Suprapubic skin (tissue), 4 donors: ENCODE measurements around the gene SEL1L3. TPM values are rescaled to one million over a fixed set of nuclear protein-coding genes. Genes with fewer than 3 reads are reported as not detected.

ENCODE experiments used
- DNase-seq, 2 donors: peaks; one replicate each; pipeline ENCODE4 v3.0.0-alpha.2; 2019; ENCODE audit warnings: low spot score in 2 of 2
- H3K27ac ChIP-seq: fragments of 200-600 bp; sonication (generic); one replicate; pipeline ENCODE4 v1.5.1; 2019
- H3K27me3 ChIP-seq: fragments of 200-600 bp; sonication (generic); one replicate; pipeline ENCODE4 v1.5.1; 2019
- H3K36me3 ChIP-seq: fragments of 200-600 bp; sonication (generic); one replicate; pipeline ENCODE4 v1.5.1; 2019
- H3K4me1 ChIP-seq: fragments of 200-600 bp; sonication (generic); one replicate; pipeline ENCODE4 v1.5.1; 2019
- H3K4me3 ChIP-seq: fragments of 200-600 bp; sonication (generic); one replicate; pipeline ENCODE4 v1.5.1; 2019; ENCODE audit warnings: mild to moderate bottlenecking
- H3K9me3 ChIP-seq: fragments of 200-600 bp; sonication (generic); one replicate; pipeline ENCODE4 v1.5.1; 2019
- EP300 ChIP-seq: sonication (generic); formaldehyde crosslinking; IDR thresholded peaks from one replicate; pipeline ENCODE4 v1.6.1; 2017; ENCODE audit warnings: antibody characterized with exemption
- POLR2A ChIP-seq, 2 donors: fragments of 450-650 bp; IDR thresholded peaks; one replicate each; pipeline ENCODE4 v1.6.1; 2017; ENCODE audit warnings: antibody characterized with exemption in 2 of 2, mild to moderate bottlenecking in 2 of 2, moderate library complexity in 2 of 2
- POLR2AphosphoS5 ChIP-seq, 3 donors: sonication (generic); formaldehyde crosslinking; IDR thresholded peaks; one replicate each; pipeline ENCODE4 v1.6.1; 2017; ENCODE audit warnings: antibody characterized with exemption in 3 of 3
- WGBS: methylation state at CpG from one replicate; pipeline ENCODE4 v1.1.5; 2018; 5-methylcytosine and 5-hydroxymethylcytosine counted together
- total RNA-seq, 4 donors: library from RNA; depleted of rRNA; stranded (reverse); fragments of >200 nt; gene quantifications; one replicate each; pipeline ENCODE4 v1.1.0, GENCODE V29; 2016
- TF ChIP-seq, protein P1 (sequence below), 2 donors: fragments of 200-600 bp in 1 of 2; fragments of 450-650 bp in 1 of 2; sonication (generic) in 1 of 2; IDR thresholded peaks; one replicate each; pipeline ENCODE4 v1.5.1; 2016 to 2019; ENCODE audit warnings: antibody characterized with exemption in 2 of 2, mild to moderate bottlenecking in 1 of 2, moderate library complexity in 1 of 2

The SEL1L3 gene
- total RNA-seq, 4 donors from 2014 or later, result 5.5 to 16.0 (median 12.3) TPM

DNA sequence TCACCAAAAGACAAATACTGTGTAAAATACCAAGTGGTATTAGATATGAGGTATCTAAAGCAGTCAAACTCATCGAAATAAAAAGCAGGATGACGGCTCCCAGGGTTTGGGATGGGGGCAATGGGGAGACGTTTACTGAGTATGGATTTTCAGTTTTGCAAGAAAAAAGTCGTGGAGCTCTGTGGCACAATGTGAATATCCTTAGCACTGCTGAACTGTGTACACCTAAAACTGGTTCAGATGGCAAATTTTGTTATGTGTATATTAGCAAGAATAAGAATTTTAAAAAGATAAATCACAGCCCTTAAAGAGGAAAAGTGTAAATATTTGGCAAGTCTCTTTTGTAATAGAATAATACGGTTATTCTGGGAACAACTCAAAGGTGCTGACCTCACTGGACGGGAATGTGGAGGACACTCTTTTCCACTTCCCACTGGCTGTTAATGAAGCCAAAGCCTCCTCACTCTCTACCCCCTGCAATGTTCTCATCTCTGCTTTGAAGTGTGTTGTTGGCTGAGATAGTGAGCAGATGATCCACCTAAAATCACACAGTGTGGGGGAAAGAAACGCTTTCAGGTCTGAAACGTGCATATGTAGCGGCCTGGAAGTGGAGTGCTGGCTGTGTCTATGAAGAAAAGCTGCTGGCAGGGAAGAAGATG, 49.2 kb downstream of the SEL1L3 start:
- no peak overlapping the region for H3K27ac ChIP-seq
- no peaks in the 10 kb centered on the region for H3K36me3 ChIP-seq
- DNase-seq, result no peak
- 80% methylated on average over 9 of the region's 9 CpGs for WGBS
- no peak for TF ChIP-seq EP300
- TF ChIP-seq, protein P1, sequence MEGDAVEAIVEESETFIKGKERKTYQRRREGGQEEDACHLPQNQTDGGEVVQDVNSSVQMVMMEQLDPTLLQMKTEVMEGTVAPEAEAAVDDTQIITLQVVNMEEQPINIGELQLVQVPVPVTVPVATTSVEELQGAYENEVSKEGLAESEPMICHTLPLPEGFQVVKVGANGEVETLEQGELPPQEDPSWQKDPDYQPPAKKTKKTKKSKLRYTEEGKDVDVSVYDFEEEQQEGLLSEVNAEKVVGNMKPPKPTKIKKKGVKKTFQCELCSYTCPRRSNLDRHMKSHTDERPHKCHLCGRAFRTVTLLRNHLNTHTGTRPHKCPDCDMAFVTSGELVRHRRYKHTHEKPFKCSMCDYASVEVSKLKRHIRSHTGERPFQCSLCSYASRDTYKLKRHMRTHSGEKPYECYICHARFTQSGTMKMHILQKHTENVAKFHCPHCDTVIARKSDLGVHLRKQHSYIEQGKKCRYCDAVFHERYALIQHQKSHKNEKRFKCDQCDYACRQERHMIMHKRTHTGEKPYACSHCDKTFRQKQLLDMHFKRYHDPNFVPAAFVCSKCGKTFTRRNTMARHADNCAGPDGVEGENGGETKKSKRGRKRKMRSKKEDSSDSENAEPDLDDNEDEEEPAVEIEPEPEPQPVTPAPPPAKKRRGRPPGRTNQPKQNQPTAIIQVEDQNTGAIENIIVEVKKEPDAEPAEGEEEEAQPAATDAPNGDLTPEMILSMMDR (IDR thresholded peaks at IDR 0.05), result no peak
- no peak for TF ChIP-seq POLR2AphosphoS5 (IDR thresholded peaks at IDR 0.05)
- no peak for TF ChIP-seq POLR2A (IDR thresholded peaks at IDR 0.05)
- H3K9me3 ChIP-seq, result no peaks in the 10 kb centered on the region
- no peak overlapping the region for H3K4me3 ChIP-seq
- H3K4me1 ChIP-seq, result no peaks in the 10 kb centered on the region
- no peaks in the 10 kb centered on the region for H3K27me3 ChIP-seq

DNA sequence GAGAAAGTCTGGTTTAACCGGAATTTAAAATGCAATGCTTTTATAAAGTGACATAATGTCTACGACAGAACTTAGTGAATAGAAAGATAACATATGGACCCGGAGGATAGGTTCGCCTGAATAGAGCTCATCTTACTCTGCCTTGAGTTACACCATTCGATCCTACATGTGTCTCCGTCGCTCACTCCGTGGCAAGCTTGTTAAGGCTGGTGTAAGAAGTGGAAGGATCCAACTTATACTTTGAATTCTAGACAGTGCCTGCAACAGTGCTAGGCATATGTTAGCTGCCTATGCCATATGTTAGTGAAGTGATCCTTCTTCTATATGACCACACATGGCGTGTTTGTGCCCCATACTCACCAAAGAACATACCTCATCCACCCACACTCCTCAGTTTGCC, 50.9 kb downstream of the SEL1L3 start:
- Histone ChIP-seq H3K36me3 (no peaks in the 10 kb centered on the region), H3K4me1 (no peaks in the 10 kb centered on the region), H3K27ac (no peak overlapping the region), H3K4me3 (no peak overlapping the region), H3K27me3 (no peaks in the 10 kb centered on the region), H3K9me3 (no peaks in the 10 kb centered on the region)
- WGBS, result 90% methylated on average over 9 of the region's 9 CpGs
- no peak for DNase-seq
- TF ChIP-seq, protein P1 (IDR thresholded peaks at IDR 0.05), result no peak
- TF ChIP-seq POLR2AphosphoS5 (IDR thresholded peaks at IDR 0.05), result no peak
- TF ChIP-seq POLR2A (IDR thresholded peaks at IDR 0.05), result no peak
- no peak for TF ChIP-seq EP300

DNA sequence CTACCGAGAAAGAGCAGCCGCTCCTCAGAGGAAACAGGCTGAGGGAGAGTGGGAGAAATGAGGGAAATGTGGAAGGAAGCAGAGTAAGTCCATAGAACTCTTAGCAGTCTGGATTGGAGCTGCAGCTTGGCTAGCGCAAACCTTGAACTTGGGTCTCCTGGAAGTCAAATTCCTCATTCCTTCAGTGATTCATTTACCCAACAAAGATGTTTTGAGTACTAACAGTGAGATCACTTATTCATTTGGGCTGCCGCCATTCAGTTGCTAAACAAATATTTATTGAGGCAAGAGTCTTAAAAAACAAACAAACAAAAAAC, 51.5 kb downstream of the SEL1L3 start:
- Histone ChIP-seq H3K4me3 (no peak overlapping the region), H3K27ac (no peak overlapping the region), H3K9me3 (no peaks in the 10 kb centered on the region), H3K36me3 (no peaks in the 10 kb centered on the region), H3K4me1 (no peaks in the 10 kb centered on the region), H3K27me3 (no peaks in the 10 kb centered on the region)
- 85% methylated on average over 4 of the region's 4 CpGs for WGBS
- DNase-seq, result no peak
- no peak for TF ChIP-seq EP300
- TF ChIP-seq POLR2A (IDR thresholded peaks at IDR 0.05), result no peak
- TF ChIP-seq, protein P1 (IDR thresholded peaks at IDR 0.05), result no peak
- TF ChIP-seq POLR2AphosphoS5 (IDR thresholded peaks at IDR 0.05), result no peak

DNA sequence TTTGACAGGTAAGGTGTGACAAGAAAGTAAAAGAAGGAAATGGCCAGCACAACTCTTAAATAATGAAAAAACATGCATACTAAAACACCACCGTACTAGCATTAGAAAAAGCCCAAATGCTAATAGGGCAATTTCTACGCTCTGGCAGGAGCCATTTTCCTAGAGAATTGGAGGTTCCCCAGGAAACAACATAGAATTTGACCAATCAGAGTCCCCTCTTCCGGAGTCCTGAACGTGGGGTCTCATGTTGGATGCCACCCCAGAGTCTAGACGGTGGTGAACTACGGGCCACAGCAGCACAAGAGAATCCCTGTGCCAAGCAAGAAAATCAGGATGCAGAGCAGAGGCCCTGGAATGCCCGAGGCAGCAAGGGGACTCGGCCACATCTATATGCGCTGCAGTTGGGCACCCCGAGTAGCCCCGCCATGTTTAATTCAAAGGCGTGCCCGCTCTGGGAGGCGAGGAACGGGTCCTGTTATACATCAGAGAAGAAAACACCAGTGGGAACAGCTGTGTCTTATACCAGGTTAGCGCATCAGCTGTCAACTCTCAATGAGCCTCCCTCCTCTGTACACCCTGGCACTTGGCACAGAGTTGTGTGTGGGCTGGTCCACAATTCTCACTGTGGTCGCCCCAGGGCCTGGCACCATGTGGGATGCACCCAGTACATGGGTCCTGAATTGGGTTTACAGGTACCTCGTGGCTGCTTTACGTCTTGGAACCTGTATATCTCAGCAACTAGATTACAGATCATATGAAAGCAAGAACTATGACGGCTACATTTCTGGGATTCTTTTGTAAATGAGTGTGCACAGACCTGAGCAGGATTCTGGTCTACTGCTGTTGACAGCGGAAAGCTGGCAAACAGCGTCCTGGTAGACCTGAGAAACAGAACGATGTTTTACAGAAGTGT, 52.1 kb downstream of the SEL1L3 start:
- no peak for DNase-seq
- no peaks in the 10 kb centered on the region for H3K27me3 ChIP-seq
- H3K4me3 ChIP-seq, result no peak overlapping the region
- H3K9me3 ChIP-seq, result no peaks in the 10 kb centered on the region
- no peak overlapping the region for H3K27ac ChIP-seq
- WGBS, result 79% methylated on average over 16 of the region's 23 CpGs
- TF ChIP-seq EP300, result no peak
- TF ChIP-seq, protein P1 (IDR thresholded peaks at IDR 0.05), result no peak
- no peak for TF ChIP-seq POLR2AphosphoS5 (IDR thresholded peaks at IDR 0.05)
- no peak for TF ChIP-seq POLR2A (IDR thresholded peaks at IDR 0.05)
- H3K4me1 ChIP-seq, result no peaks in the 10 kb centered on the region
- no peaks in the 10 kb centered on the region for H3K36me3 ChIP-seq

DNA sequence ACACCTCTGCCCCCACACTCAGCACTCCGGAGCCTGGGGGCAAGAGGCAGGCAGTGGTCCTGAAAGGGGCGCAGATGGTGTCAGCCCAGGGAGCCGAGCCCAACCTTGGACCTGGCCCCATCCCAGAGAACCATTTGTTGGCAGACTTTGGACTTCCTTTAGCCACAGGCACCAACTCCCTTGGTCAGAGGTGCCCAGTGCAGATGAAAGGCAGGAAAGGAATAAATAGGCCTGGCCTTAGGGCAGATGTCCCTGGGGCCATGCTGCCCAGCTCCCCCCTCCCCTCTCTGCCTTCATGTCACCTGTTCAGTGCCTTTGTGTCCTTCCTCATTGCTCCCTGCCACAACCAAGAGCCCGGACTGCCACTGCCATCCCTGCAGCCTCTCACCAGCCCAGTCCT, 52.8 kb downstream of the SEL1L3 start:
- Histone ChIP-seq H3K36me3 (no peaks in the 10 kb centered on the region), H3K27ac (no peak overlapping the region)

More for the DNA sequence above, 52.8 kb downstream of the SEL1L3 start:
- H3K9me3 ChIP-seq, result no peaks in the 10 kb centered on the region
- H3K4me3 ChIP-seq, result no peak overlapping the region
- no peaks in the 10 kb centered on the region for H3K4me1 ChIP-seq
- WGBS, result 91% methylated on average over 4 of the region's 4 CpGs
- DNase-seq, result no peak
- no peaks in the 10 kb centered on the region for H3K27me3 ChIP-seq
- TF ChIP-seq, protein P1 (IDR thresholded peaks at IDR 0.05), result no peak
- TF ChIP-seq POLR2AphosphoS5 (IDR thresholded peaks at IDR 0.05) (no peak), EP300 (no peak), POLR2A (IDR thresholded peaks at IDR 0.05) (no peak)
